ENCODE results near the gene PMS1. TPM values are rescaled to one million over a fixed set of nuclear protein-coding genes. Genes with fewer than 3 reads are reported as not detected.

Gene PMS1
- total and polyA plus RNA-seq, 9 of the 15 experiments (the other 6 are each of a cell fraction or from before 2014, with no cell fraction given), result 14.5 to 29.8 (median 24.7) TPM

DNA sequence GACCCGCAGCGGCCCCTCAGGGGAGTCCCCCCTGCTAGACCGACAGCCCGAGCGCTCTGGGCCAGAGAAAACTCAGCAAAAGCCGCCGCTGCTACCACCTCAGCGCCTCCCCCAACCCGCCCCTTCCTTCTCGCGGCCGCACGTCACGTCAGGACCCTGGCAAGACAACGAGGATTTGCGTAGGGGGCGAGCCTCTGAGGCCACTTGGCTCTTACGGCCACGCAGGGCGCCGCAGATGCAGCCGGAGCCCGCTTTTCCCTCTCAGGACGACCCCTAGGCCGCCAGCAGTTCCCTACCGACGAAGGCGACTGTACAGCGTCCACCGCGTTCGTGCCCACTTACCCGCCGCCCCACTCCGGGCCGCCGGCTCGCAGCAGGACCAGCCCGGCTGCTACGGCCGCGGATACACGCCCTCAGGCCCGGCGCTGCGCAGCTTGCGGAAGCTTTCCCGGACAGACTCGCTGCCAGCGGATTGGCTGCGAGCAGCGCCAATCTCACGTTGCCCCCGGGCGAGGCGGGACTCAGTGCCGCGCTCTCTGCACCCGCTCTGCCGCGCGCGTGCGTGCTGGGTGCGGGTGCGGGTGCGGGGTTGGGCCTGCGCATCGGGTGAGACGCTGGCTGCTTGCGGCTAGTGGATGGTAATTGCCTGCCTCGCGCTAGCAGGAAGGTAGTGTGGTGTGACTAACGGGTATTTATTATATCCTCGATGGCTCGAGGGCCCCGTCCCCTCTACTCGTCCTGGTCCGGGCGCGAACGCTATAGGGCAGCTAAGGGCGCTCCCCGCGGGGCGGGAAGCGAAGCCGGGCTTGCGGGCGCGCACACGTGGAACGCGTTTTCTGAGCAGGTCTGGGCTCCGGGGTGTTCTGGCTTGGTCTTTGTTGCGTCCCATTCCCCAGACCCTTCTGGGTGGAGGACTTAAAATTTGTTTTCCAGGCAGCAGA is at the start of gene PMS1, which contains the start of gene ORMDL1 (continued):
- TF ChIP-seq, protein P1, sequence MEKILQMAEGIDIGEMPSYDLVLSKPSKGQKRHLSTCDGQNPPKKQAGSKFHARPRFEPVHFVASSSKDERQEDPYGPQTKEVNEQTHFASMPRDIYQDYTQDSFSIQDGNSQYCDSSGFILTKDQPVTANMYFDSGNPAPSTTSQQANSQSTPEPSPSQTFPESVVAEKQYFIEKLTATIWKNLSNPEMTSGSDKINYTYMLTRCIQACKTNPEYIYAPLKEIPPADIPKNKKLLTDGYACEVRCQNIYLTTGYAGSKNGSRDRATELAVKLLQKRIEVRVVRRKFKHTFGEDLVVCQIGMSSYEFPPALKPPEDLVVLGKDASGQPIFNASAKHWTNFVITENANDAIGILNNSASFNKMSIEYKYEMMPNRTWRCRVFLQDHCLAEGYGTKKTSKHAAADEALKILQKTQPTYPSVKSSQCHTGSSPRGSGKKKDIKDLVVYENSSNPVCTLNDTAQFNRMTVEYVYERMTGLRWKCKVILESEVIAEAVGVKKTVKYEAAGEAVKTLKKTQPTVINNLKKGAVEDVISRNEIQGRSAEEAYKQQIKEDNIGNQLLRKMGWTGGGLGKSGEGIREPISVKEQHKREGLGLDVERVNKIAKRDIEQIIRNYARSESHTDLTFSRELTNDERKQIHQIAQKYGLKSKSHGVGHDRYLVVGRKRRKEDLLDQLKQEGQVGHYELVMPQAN (IDR thresholded peaks at IDR 0.05; ENCODE audit: borderline replicate concordance), result peak; percentile 69; the same call in 1 of the 2 replicates
- TF ChIP-seq LCOR (CRISPR knock-in tag; IDR thresholded peaks at IDR 0.05) (peak; percentile 55; the same call in 1 of the 2 replicates), U2AF1 (optimal IDR thresholded peaks at IDR 0.05; ENCODE audit: low read depth, low read length) (peak; percentile 53), ZNF589 (CRISPR knock-in tag; IDR thresholded peaks at IDR 0.05; ENCODE audit: low read depth) (0 out of 2 replicates have a peak, but pooled peaks have one; percentile 20), ZBTB8A (IDR thresholded peaks at IDR 0.05; ENCODE audit: partially characterized antibody) (no peak), ZZZ3 (IDR thresholded peaks at IDR 0.05) (no peak; the same call in 1 of the 2 replicates), SUPT5H (IDR thresholded peaks at IDR 0.05) (peak; percentile 92), RCOR1 (IDR thresholded peaks at IDR 0.05; ENCODE audit: borderline replicate concordance in 1 of 2, low read depth in 2 of 2, low read length in 2 of 2) (peak in 1 of 2 experiments; percentile 4; a peak in 1 of 4 replicates), GABPB1 (CRISPR knock-in tag; IDR thresholded peaks at IDR 0.05) (peak; percentile 66), HDAC2 (IDR thresholded peaks at IDR 0.05) (no peak; the same call in 1 of the 2 replicates), GABPA (tag; conservative IDR thresholded peaks at IDR 0.05; ENCODE audit: low read depth) (peak; percentile 55), NR2C2 (CRISPR knock-in tag; IDR thresholded peaks at IDR 0.05) (peak; percentile 72; the same call in 1 of the 2 replicates), NR2C2 (tag; IDR thresholded peaks at IDR 0.05) (peak; percentile 85), SP2 (IDR thresholded peaks at IDR 0.05; ENCODE audit: extremely low read depth, low read depth, low read length, poor library complexity, severe bottlenecking) (peak; percentile 58), DPF2 (IDR thresholded peaks at IDR 0.05) (no peak)
- TF ChIP-seq, protein P2, sequence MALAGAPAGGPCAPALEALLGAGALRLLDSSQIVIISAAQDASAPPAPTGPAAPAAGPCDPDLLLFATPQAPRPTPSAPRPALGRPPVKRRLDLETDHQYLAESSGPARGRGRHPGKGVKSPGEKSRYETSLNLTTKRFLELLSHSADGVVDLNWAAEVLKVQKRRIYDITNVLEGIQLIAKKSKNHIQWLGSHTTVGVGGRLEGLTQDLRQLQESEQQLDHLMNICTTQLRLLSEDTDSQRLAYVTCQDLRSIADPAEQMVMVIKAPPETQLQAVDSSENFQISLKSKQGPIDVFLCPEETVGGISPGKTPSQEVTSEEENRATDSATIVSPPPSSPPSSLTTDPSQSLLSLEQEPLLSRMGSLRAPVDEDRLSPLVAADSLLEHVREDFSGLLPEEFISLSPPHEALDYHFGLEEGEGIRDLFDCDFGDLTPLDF (CRISPR knock-in tag; IDR thresholded peaks at IDR 0.05), result peak; percentile 68; the same call in 1 of the 2 replicates
- TF ChIP-seq, protein P3, sequence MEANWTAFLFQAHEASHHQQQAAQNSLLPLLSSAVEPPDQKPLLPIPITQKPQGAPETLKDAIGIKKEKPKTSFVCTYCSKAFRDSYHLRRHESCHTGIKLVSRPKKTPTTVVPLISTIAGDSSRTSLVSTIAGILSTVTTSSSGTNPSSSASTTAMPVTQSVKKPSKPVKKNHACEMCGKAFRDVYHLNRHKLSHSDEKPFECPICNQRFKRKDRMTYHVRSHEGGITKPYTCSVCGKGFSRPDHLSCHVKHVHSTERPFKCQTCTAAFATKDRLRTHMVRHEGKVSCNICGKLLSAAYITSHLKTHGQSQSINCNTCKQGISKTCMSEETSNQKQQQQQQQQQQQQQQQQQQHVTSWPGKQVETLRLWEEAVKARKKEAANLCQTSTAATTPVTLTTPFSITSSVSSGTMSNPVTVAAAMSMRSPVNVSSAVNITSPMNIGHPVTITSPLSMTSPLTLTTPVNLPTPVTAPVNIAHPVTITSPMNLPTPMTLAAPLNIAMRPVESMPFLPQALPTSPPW (CRISPR knock-in tag; IDR thresholded peaks at IDR 0.05), result peak; percentile 34
- TF ChIP-seq, protein P4, sequence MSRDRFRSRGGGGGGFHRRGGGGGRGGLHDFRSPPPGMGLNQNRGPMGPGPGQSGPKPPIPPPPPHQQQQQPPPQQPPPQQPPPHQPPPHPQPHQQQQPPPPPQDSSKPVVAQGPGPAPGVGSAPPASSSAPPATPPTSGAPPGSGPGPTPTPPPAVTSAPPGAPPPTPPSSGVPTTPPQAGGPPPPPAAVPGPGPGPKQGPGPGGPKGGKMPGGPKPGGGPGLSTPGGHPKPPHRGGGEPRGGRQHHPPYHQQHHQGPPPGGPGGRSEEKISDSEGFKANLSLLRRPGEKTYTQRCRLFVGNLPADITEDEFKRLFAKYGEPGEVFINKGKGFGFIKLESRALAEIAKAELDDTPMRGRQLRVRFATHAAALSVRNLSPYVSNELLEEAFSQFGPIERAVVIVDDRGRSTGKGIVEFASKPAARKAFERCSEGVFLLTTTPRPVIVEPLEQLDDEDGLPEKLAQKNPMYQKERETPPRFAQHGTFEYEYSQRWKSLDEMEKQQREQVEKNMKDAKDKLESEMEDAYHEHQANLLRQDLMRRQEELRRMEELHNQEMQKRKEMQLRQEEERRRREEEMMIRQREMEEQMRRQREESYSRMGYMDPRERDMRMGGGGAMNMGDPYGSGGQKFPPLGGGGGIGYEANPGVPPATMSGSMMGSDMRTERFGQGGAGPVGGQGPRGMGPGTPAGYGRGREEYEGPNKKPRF (IDR thresholded peaks at IDR 0.05; ENCODE audit: low read depth, low read length), result 0 out of 2 replicates have a peak, but pooled peaks have one; percentile 36
- TF ChIP-seq, protein P5, sequence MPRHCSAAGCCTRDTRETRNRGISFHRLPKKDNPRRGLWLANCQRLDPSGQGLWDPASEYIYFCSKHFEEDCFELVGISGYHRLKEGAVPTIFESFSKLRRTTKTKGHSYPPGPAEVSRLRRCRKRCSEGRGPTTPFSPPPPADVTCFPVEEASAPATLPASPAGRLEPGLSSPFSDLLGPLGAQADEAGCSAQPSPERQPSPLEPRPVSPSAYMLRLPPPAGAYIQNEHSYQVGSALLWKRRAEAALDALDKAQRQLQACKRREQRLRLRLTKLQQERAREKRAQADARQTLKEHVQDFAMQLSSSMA (CRISPR knock-in tag; IDR thresholded peaks at IDR 0.05), result no peak
